Spleen (tissue), 7 donors: ENCODE measurements around the gene HDAC7.

ENCODE experiments used
- POLR2AphosphoS5 ChIP-seq, 3 donors: sonication (generic); formaldehyde crosslinking; IDR thresholded peaks; one replicate each; pipeline ENCODE4 v1.5.1; 2017; ENCODE audit warnings: antibody characterized with exemption in 3 of 3
- TF ChIP-seq, protein P1 (sequence below), 11 experiments: fragments of 200-600 bp in 7 of 11; fragments of 450-650 bp in 4 of 11; sonication (generic) in 4 of 11; IDR thresholded peaks in 8 of 11; conservative IDR thresholded peaks in 3 of 11; 1 replicate in 7 of 11; 2 replicates in 4 of 11; pipeline versions ENCODE4 v1.4.0 to v1.8.0; 2016 to 2021; ENCODE audit warnings: antibody characterized with exemption in 11 of 11, inconsistent platforms in 4 of 11, mild to moderate bottlenecking in 1 of 11
- donor health status: DM: no; HTN: no; CAD: no; lungs with moderate emphysema.
- donor health status: DM: no; HTN: no; CAD: no.
- donor health status: DM: no; HTN: no; CAD: no.

DNA sequence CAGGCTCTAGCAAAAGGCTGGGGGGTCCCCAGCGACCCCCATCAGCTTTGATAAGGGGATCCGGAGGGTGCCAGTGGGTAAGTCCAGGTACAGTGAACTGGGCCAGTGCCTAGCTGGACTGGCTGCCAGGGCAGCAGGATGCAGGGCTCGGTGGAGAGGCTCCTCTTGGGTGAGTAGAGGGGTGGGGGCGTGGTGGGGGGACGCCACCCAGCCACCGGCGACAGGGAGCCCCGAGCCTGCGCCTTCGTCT is 61.2 kb downstream of the HDAC7 start:
- TF ChIP-seq, protein P1, sequence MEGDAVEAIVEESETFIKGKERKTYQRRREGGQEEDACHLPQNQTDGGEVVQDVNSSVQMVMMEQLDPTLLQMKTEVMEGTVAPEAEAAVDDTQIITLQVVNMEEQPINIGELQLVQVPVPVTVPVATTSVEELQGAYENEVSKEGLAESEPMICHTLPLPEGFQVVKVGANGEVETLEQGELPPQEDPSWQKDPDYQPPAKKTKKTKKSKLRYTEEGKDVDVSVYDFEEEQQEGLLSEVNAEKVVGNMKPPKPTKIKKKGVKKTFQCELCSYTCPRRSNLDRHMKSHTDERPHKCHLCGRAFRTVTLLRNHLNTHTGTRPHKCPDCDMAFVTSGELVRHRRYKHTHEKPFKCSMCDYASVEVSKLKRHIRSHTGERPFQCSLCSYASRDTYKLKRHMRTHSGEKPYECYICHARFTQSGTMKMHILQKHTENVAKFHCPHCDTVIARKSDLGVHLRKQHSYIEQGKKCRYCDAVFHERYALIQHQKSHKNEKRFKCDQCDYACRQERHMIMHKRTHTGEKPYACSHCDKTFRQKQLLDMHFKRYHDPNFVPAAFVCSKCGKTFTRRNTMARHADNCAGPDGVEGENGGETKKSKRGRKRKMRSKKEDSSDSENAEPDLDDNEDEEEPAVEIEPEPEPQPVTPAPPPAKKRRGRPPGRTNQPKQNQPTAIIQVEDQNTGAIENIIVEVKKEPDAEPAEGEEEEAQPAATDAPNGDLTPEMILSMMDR (IDR thresholded peaks at IDR 0.05 in 8 of 11, conservative IDR thresholded peaks at IDR 0.05 in 3 of 11), result no peak
- TF ChIP-seq POLR2AphosphoS5 (IDR thresholded peaks at IDR 0.05), result no peak
